HCT116 (cell line): ENCODE measurements around the gene CFAP61. TPM values are rescaled to one million over a fixed set of nuclear protein-coding genes. Genes with fewer than 3 reads are reported as not detected.
"Not testable (repeated sequence)": the region's sequence is repeated elsewhere in the genome, so short reads cannot be mapped to it uniquely, and the experiment has no call there.

Source experiments
- ATAC-seq: fragments of 200-7000 bp; cut with Tn5 transposase; 2 replicates; pipeline ENCODE4 v1.9.1; 2020; ENCODE audit warnings: mild to moderate bottlenecking, moderate library complexity
- BruUV-seq: library from RNA; stranded (reverse); fragments of 400-500 nt; replicated peaks from 2 replicates; lab custom pipeline; 2021; lab: Mats Ljungman, UMichigan
- CTCF ChIA-PET: fragments of 300-600 bp; sonication (Branson Sonifier 250); formaldehyde crosslinking; loops from one replicate; lab custom pipeline; 2021; ENCODE audit warnings: antibody characterized with exemption; lab: Charles Lee
- POLR2A ChIA-PET: fragments of 300-600, 350-600 bp; sonication (Branson Sonifier 250); formaldehyde crosslinking; loops from one replicate; lab custom pipeline; 2021; ENCODE audit warnings: antibody characterized with exemption; lab: Charles Lee
- RAD21 ChIA-PET, 2 experiments: fragments of 300-600 bp; sonication (Branson Sonifier 250); formaldehyde crosslinking; loops; one replicate each; lab custom pipeline; 2023; ENCODE audit warnings: low total read pairs in 2 of 2; ENCODE audit not compliant: uncharacterized antibody in 2 of 2, unreplicated experiment in 2 of 2, low non-redundant PET in 1 of 2; lab: Charles Lee
- DNase-seq: peaks from one replicate; pipeline ENCODE4 v3.0.0-alpha.2; 2010; ENCODE audit warnings: low read depth, low spot score
- H2AFZ ChIP-seq: fragments of 200-600 bp; shearing (Covaris generic), sonication (generic); 2 replicates; pipeline ENCODE4 v1.6.1; 2017; ENCODE audit warnings: low read depth, mixed run types, mixed read lengths, antibody characterized with exemption, low read length; ENCODE audit not compliant: poor library complexity, severe bottlenecking
- H3K27ac ChIP-seq: 2 replicates; pipeline ENCODE4 v1.5.1; 2012; ENCODE audit warnings: low read depth, low read length
- H3K27me3 ChIP-seq: fragments of 200-600 bp; sonication (generic); 2 replicates; pipeline ENCODE4 v1.6.1; 2016; ENCODE audit warnings: mixed run types, low read length, mixed read lengths; ENCODE audit not compliant: insufficient read depth
- H3K36me3 ChIP-seq, 2 experiments: fragments of 200-500 bp in 1 of 2; fragments of 200-600 bp in 1 of 2; sonication (Bioruptor generic) in 1 of 2; sonication (generic) in 1 of 2; 2 replicates each; pipeline versions ENCODE4 v1.5.1 to v1.6.1; 2014 to 2016; ENCODE audit warnings: low read length in 2 of 2, inconsistent platforms in 1 of 2, mixed read lengths in 1 of 2, mixed run types in 1 of 2; ENCODE audit not compliant: insufficient read depth in 2 of 2, control insufficient read depth in 1 of 2
- H3K4me1 ChIP-seq, 2 experiments: fragments of 200-600 bp in 1 of 2; sonication (generic) in 1 of 2; 2 replicates each; pipeline versions ENCODE4 v1.5.1 to v1.6.1; 2012 to 2017; ENCODE audit warnings: low read length in 2 of 2, inconsistent platforms in 1 of 2, mild to moderate bottlenecking in 1 of 2, mixed read lengths in 1 of 2, mixed run types in 1 of 2, moderate library complexity in 1 of 2; ENCODE audit not compliant: insufficient read depth in 2 of 2, control insufficient read depth in 1 of 2
- H3K4me2 ChIP-seq: fragments of 200-600 bp; sonication (generic); 2 replicates; pipeline ENCODE4 v1.6.1; 2017; ENCODE audit warnings: mixed run types, low read length, mixed read lengths
- H3K4me3 ChIP-seq, 2 experiments: fragments of 200-600 bp in 1 of 2; sonication (generic) in 1 of 2; replicated peaks in 1 of 2; 2 replicates each; pipeline ENCODE4 v1.5.1; 2011 to 2016; ENCODE audit warnings: low read length in 2 of 2, control low read depth in 1 of 2, low read depth in 1 of 2, mild to moderate bottlenecking in 1 of 2, mixed read lengths in 1 of 2, mixed run types in 1 of 2
- H3K79me2 ChIP-seq: fragments of 200-600 bp; sonication (generic); 2 replicates; pipeline ENCODE4 v1.6.1; 2017; ENCODE audit warnings: mild to moderate bottlenecking, mixed run types, low read length, moderate library complexity, mixed read lengths; ENCODE audit not compliant: insufficient read depth
- H3K9ac ChIP-seq: fragments of 200-600 bp; sonication (generic); 2 replicates; pipeline ENCODE4 v1.6.1; 2016; ENCODE audit warnings: low read length, mixed read lengths
- H3K9me2 ChIP-seq: fragments of 200-600 bp; sonication (generic), shearing (Covaris generic); 2 replicates; pipeline ENCODE4 v1.6.1; 2017; ENCODE audit warnings: mixed run types, mild to moderate bottlenecking, moderate library complexity; ENCODE audit not compliant: insufficient read depth
- H3K9me3 ChIP-seq, 2 experiments: fragments of 200-500 bp in 1 of 2; fragments of 200-600 bp in 1 of 2; sonication (Bioruptor generic) in 1 of 2; sonication (generic) in 1 of 2; 2 replicates each; pipeline ENCODE4 v1.6.1; 2014 to 2017; ENCODE audit warnings: low read length in 2 of 2, mixed read lengths in 2 of 2, inconsistent platforms in 1 of 2, low read depth in 1 of 2, mild to moderate bottlenecking in 1 of 2, mixed run types in 1 of 2, moderate library complexity in 1 of 2; ENCODE audit not compliant: control insufficient read depth in 1 of 2, insufficient read depth in 1 of 2
- H4K20me1 ChIP-seq: fragments of 200-600 bp; sonication (generic), shearing (Covaris generic); 2 replicates; pipeline ENCODE4 v1.6.1; 2017; ENCODE audit warnings: mixed run types, mild to moderate bottlenecking, moderate library complexity; ENCODE audit not compliant: insufficient read depth
- EGR1 ChIP-seq: IDR thresholded peaks from 2 replicates; pipeline ENCODE4 v1.6.1; 2012; ENCODE audit warnings: low read depth
- ELF1 ChIP-seq: IDR thresholded peaks from 2 replicates; pipeline ENCODE4 v1.6.1; 2012; ENCODE audit warnings: low read depth, borderline replicate concordance
- FOSL1 ChIP-seq: IDR thresholded peaks from 2 replicates; pipeline ENCODE4 v1.6.1; 2012; ENCODE audit warnings: low read depth
- JUND ChIP-seq: IDR thresholded peaks from 2 replicates; pipeline ENCODE4 v1.6.1; 2012
- SIN3A ChIP-seq: IDR thresholded peaks from 2 replicates; pipeline ENCODE4 v1.6.1; 2012; ENCODE audit warnings: low read depth
- SP1 ChIP-seq: IDR thresholded peaks from 2 replicates; pipeline ENCODE4 v1.6.1; 2012; ENCODE audit warnings: low read depth
- TCF7L2 ChIP-seq: IDR thresholded peaks from 2 replicates; pipeline ENCODE4 v1.7.0; 2011; ENCODE audit warnings: borderline replicate concordance, inconsistent platforms; ENCODE audit not compliant: insufficient read depth, insufficient read length; ENCODE audit errors: extremely low read depth
- YY1 ChIP-seq: IDR thresholded peaks from 2 replicates; pipeline ENCODE4 v1.6.1; 2011; ENCODE audit warnings: low read length, low read depth, moderate library complexity, mild to moderate bottlenecking; ENCODE audit not compliant: insufficient replicate concordance; ENCODE audit errors: extremely low read depth
- ZFX ChIP-seq: fragments of 450-650 bp; IDR thresholded peaks from 2 replicates; pipeline ENCODE4 v1.6.1; 2017
- ZNF274 ChIP-seq: fragments of 200-500 bp; sonication (Bioruptor generic); IDR thresholded peaks from 2 replicates; pipeline ENCODE4 v1.6.1; 2014; ENCODE audit warnings: mild to moderate bottlenecking, low read depth, low read length, inconsistent platforms
- intact Hi-C: fragments of 100-400 bp; cut with micrococcal nuclease; formaldehyde crosslinking; loops from 2 replicates; pipeline ENCODE4 v1.10.0; 2022
- total RNA-seq: library from RNA; stranded (reverse); gene quantifications from one replicate; pipeline ENCODE4 v1.2.1, GENCODE V29; 2021; ENCODE audit not compliant: unreplicated experiment

Gene CFAP61
- total RNA-seq, 1 experiment from 2014 or later, result 1.7 TPM

- Histone ChIP-seq H3K9ac (no peak overlapping the region), H3K9me3 (no peaks in the 10 kb centered on the region), H3K4me1 (peaks cover 3 to 10% of the 10 kb centered on the region in 2 experiments; a peak in 2 of 4 replicates), H3K27ac (no peak overlapping the region), H3K36me3 (no peaks in the 10 kb centered on the region), H3K79me2 (no peaks in the 10 kb centered on the region), H3K4me2 (peak overlapping the region; percentile 19; the same call in 1 of the 2 replicates), H3K9me2 (no peaks in the 10 kb centered on the region), H4K20me1 (no peaks in the 10 kb centered on the region), H3K4me3 (no peak overlapping the region), H3K27me3 (no peaks in the 10 kb centered on the region; the same call in 1 of the 2 replicates), H2AFZ (no peak overlapping the region)
- RAD21 ChIA-PET, result no interaction called here
- BruUV-seq, result no TSS peak
- POLR2A ChIA-PET, result no interaction called here
- ATAC-seq (no peak), DNase-seq (no peak)
- TF ChIP-seq YY1 (no peak), JUND (no peak), FOSL1 (no peak), EGR1 (no peak), ELF1 (no peak), ZNF274 (no peak), SP1 (no peak), TCF7L2 (no peak), SIN3A (no peak), ZFX (no peak)
- intact Hi-C loops, result no loop called here
- CTCF ChIA-PET, result interaction anchor here (1.4 kb wide), 1 partner anchor 10 kb away, joined by 7 read pairs; no protein-coding TSS in a partner anchor
These were observed 49.0 kb upstream of the CFAP61 start for GRCh38 chr20:20003031-20003954.

- H3K4me1 ChIP-seq, result peaks cover 3 to 10% of the 10 kb centered on the region in 2 experiments; a peak in 2 of 4 replicates
- ATAC-seq, DNase-seq, H3K9ac ChIP-seq, H3K4me3 ChIP-seq, H3K9me3 ChIP-seq, H3K27ac ChIP-seq, H3K36me3 ChIP-seq, intact Hi-C loops, H3K79me2 ChIP-seq, BruUV-seq, H3K9me2 ChIP-seq, CTCF ChIA-PET, RAD21 ChIA-PET, POLR2A ChIA-PET, H3K27me3 ChIP-seq, H4K20me1 ChIP-seq, H3K4me2 ChIP-seq, H2AFZ ChIP-seq: not testable (repeated sequence)
These were observed 48.4 kb upstream of the CFAP61 start for GRCh38 chr20:20003955-20004322.
